HepG2 (cell line): ENCODE data around the gene SRRM4.

Experiments used
- ATF4 ChIP-seq, 2 experiments: fragments of 450-650 bp in 1 of 2; sonication (generic) in 1 of 2; formaldehyde crosslinking; IDR thresholded peaks; 2 replicates each; pipeline versions ENCODE4 v1.5.0 to v1.8.0; 2020 to 2022; ENCODE audit warnings: mild to moderate bottlenecking in 1 of 2, missing genetic modification reagents in 1 of 2
- BORCS8-MEF2B ChIP-seq: sonication (generic); formaldehyde crosslinking; IDR thresholded peaks from 2 replicates; pipeline ENCODE4 v1.8.0; 2022; ENCODE audit warnings: mild to moderate bottlenecking, missing genetic modification reagents
- CTCF ChIP-seq: sonication (generic); formaldehyde crosslinking; IDR thresholded peaks from 2 replicates; pipeline ENCODE4 v1.5.0; 2020; ENCODE audit warnings: mild to moderate bottlenecking, missing genetic modification reagents, moderate library complexity
- HDAC2 ChIP-seq: sonication (generic); formaldehyde crosslinking; IDR thresholded peaks from 2 replicates; pipeline ENCODE4 v1.4.0; 2020; ENCODE audit warnings: missing genetic modification reagents
- SALL1 ChIP-seq: sonication (generic); formaldehyde crosslinking; IDR thresholded peaks from 2 replicates; pipeline ENCODE4 v1.8.0; 2022; ENCODE audit warnings: mild to moderate bottlenecking, missing genetic modification reagents
- STAG1 ChIP-seq: sonication (generic); formaldehyde crosslinking; IDR thresholded peaks from 2 replicates; pipeline ENCODE4 v1.4.0; 2020; ENCODE audit warnings: missing genetic modification reagents
- THAP8 ChIP-seq: sonication (generic); formaldehyde crosslinking; IDR thresholded peaks from 2 replicates; pipeline ENCODE4 v1.5.1; 2020; ENCODE audit warnings: missing genetic modification reagents, mild to moderate bottlenecking, borderline replicate concordance
- TF ChIP-seq, protein P1 (sequence below): sonication (generic); formaldehyde crosslinking; IDR thresholded peaks from 2 replicates; pipeline ENCODE4 v1.8.1; 2022; ENCODE audit warnings: mild to moderate bottlenecking, missing genetic modification reagents

GRCh38 chr12:119177056-119177325 is 195.7 kb downstream of the SRRM4 start:
- TF ChIP-seq ATF4 (CRISPR knock-in tag; IDR thresholded peaks at IDR 0.05), result no peak
- TF ChIP-seq BORCS8-MEF2B (CRISPR knock-in tag), result no peak
- TF ChIP-seq CTCF (CRISPR knock-in tag), result no peak
- no peak for TF ChIP-seq HDAC2
- TF ChIP-seq, protein P1, sequence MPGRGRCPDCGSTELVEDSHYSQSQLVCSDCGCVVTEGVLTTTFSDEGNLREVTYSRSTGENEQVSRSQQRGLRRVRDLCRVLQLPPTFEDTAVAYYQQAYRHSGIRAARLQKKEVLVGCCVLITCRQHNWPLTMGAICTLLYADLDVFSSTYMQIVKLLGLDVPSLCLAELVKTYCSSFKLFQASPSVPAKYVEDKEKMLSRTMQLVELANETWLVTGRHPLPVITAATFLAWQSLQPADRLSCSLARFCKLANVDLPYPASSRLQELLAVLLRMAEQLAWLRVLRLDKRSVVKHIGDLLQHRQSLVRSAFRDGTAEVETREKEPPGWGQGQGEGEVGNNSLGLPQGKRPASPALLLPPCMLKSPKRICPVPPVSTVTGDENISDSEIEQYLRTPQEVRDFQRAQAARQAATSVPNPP (CRISPR knock-in tag), result no peak
- no peak for TF ChIP-seq STAG1 (CRISPR knock-in tag)
- TF ChIP-seq SALL1 (CRISPR knock-in tag), result no peak
- no peak for TF ChIP-seq THAP8 (CRISPR knock-in tag)
